Right lobe of liver (tissue), 4 donors: Measurements from ENCODE around the gene ACTR3C.
"Not testable (repeated sequence)": the region's sequence is repeated elsewhere in the genome, so short reads cannot be mapped to it uniquely, and the experiment has no call there.

ENCODE experiments used
- POLR2A ChIP-seq: fragments of 450-650 bp; IDR thresholded peaks from one replicate; pipeline ENCODE4 v1.6.1; 2017; ENCODE audit warnings: antibody characterized with exemption, mild to moderate bottlenecking
- TF ChIP-seq, protein P1 (sequence below), 4 donors: fragments of 200-600 bp in 3 of 4; fragments of 450-650 bp in 1 of 4; IDR thresholded peaks; one replicate each; pipeline versions ENCODE4 v1.5.1 to v1.8.0; 2016 to 2022; ENCODE audit warnings: antibody characterized with exemption in 4 of 4, mild to moderate bottlenecking in 2 of 4
- donor health status: DM: no; HTN: no; CAD: no.
- donor health status: DM: no; HTN: no; CAD: no.
- donor health status: DM: no; HTN: yes; CAD: no.

GRCh38 chr7:150222083-150222972, 101.0 kb downstream of the ACTR3C start:
- TF ChIP-seq, protein P1, sequence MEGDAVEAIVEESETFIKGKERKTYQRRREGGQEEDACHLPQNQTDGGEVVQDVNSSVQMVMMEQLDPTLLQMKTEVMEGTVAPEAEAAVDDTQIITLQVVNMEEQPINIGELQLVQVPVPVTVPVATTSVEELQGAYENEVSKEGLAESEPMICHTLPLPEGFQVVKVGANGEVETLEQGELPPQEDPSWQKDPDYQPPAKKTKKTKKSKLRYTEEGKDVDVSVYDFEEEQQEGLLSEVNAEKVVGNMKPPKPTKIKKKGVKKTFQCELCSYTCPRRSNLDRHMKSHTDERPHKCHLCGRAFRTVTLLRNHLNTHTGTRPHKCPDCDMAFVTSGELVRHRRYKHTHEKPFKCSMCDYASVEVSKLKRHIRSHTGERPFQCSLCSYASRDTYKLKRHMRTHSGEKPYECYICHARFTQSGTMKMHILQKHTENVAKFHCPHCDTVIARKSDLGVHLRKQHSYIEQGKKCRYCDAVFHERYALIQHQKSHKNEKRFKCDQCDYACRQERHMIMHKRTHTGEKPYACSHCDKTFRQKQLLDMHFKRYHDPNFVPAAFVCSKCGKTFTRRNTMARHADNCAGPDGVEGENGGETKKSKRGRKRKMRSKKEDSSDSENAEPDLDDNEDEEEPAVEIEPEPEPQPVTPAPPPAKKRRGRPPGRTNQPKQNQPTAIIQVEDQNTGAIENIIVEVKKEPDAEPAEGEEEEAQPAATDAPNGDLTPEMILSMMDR (IDR thresholded peaks at IDR 0.05): not testable (repeated sequence)
- not testable (repeated sequence) for TF ChIP-seq POLR2A
